ENCODE data around the gene CPNE4.

Gene CPNE4

DNA sequence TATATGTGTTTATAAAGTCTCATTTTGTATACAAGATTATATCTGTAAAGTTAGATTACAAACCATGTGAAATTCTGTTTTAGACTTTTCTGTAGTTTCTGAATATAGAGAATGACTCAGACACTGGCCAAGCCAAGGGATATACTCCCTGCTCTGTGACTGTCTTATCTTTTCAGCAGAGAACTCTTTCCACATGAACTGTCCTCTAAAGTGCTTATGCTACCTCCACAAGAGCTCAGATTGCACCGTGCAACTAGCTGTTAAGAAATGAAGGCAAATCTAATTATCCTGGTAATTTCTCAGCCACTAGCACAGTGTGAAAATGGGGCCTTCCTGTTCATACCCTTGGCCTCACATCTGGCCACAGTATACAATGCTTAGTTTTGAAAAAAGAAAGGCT is 44.3 kb upstream of the CPNE4 start:
- Histone ChIP-seq H3K4me3 (ENCODE audit: low read depth, low read length, poor library complexity, severe bottlenecking) (no peak overlapping the region), H3K4me2 (ENCODE audit: low read length) (no peak overlapping the region), H3F3A (ENCODE audit: insufficient read depth, low read length) (no peaks in the 10 kb centered on the region), H3K27ac (ENCODE audit: low read depth, low read length, poor library complexity, severe bottlenecking) (no peak overlapping the region), H3K9ac (ENCODE audit: low read length) (no peak overlapping the region), H3K36me3 (ENCODE audit: insufficient read depth, low read length) (no peaks in the 10 kb centered on the region), H2AFZ (ENCODE audit: low read length) (no peak overlapping the region), H3K9me2 (ENCODE audit: low read depth, low read length) (no peaks in the 10 kb centered on the region), H3K4me1 (ENCODE audit: insufficient read depth, low read length, severe bottlenecking) (no peaks in the 10 kb centered on the region), H3K9me3 (ENCODE audit: low read length) (no peaks in the 10 kb centered on the region), H4K20me1 (ENCODE audit: insufficient read depth, low read length) (no peaks in the 10 kb centered on the region), H3K27me3 (ENCODE audit: insufficient read depth, low read length) (no peaks in the 10 kb centered on the region), H3K79me2 (ENCODE audit: insufficient read depth, low read length) (no peaks in the 10 kb centered on the region)
- TF ChIP-seq EZH2 (IDR thresholded peaks at IDR 0.05; ENCODE audit: borderline replicate concordance, low read length): no peak
- TF ChIP-seq, protein P1, sequence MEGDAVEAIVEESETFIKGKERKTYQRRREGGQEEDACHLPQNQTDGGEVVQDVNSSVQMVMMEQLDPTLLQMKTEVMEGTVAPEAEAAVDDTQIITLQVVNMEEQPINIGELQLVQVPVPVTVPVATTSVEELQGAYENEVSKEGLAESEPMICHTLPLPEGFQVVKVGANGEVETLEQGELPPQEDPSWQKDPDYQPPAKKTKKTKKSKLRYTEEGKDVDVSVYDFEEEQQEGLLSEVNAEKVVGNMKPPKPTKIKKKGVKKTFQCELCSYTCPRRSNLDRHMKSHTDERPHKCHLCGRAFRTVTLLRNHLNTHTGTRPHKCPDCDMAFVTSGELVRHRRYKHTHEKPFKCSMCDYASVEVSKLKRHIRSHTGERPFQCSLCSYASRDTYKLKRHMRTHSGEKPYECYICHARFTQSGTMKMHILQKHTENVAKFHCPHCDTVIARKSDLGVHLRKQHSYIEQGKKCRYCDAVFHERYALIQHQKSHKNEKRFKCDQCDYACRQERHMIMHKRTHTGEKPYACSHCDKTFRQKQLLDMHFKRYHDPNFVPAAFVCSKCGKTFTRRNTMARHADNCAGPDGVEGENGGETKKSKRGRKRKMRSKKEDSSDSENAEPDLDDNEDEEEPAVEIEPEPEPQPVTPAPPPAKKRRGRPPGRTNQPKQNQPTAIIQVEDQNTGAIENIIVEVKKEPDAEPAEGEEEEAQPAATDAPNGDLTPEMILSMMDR (IDR thresholded peaks at IDR 0.05; ENCODE audit: low read length): no peak

DNA sequence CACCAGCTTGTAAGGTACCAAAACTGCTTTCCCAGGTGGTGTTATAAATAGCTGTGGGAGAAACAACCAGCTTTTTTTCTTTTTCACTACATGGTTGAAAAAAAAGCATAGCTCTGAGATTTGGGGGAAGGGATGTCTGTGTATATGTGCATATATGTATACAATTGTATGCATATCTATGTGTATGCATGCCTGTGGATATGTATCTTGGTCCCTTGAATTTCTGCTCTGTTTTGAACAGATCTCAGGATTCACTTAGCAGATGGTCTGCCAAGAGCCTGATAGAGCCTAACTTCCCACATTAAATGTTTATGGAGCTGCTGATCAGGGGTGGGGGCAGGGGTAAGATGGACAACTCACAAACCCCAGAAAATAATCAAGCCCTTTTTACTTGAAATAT is 39.0 kb upstream of the CPNE4 start:
- Histone ChIP-seq H3K27ac (ENCODE audit: low read depth, low read length, poor library complexity, severe bottlenecking) (no peak overlapping the region), H3K4me3 (ENCODE audit: low read depth, low read length, poor library complexity, severe bottlenecking) (no peak overlapping the region), H2AFZ (ENCODE audit: low read length) (no peak overlapping the region), H4K20me1 (ENCODE audit: insufficient read depth, low read length) (no peaks in the 10 kb centered on the region), H3K27me3 (ENCODE audit: insufficient read depth, low read length) (no peaks in the 10 kb centered on the region), H3K9me2 (ENCODE audit: low read depth, low read length) (no peaks in the 10 kb centered on the region), H3K79me2 (ENCODE audit: insufficient read depth, low read length) (no peaks in the 10 kb centered on the region), H3K4me1 (ENCODE audit: insufficient read depth, low read length, severe bottlenecking) (no peaks in the 10 kb centered on the region), H3K9me3 (ENCODE audit: low read length) (no peaks in the 10 kb centered on the region), H3K4me2 (ENCODE audit: low read length) (no peak overlapping the region), H3F3A (ENCODE audit: insufficient read depth, low read length) (no peaks in the 10 kb centered on the region), H3K9ac (ENCODE audit: low read length) (no peak overlapping the region), H3K36me3 (ENCODE audit: insufficient read depth, low read length) (no peaks in the 10 kb centered on the region)
- TF ChIP-seq EZH2 (IDR thresholded peaks at IDR 0.05; ENCODE audit: borderline replicate concordance, low read length): no peak
- TF ChIP-seq, protein P1 (IDR thresholded peaks at IDR 0.05; ENCODE audit: low read length): no peak

DNA sequence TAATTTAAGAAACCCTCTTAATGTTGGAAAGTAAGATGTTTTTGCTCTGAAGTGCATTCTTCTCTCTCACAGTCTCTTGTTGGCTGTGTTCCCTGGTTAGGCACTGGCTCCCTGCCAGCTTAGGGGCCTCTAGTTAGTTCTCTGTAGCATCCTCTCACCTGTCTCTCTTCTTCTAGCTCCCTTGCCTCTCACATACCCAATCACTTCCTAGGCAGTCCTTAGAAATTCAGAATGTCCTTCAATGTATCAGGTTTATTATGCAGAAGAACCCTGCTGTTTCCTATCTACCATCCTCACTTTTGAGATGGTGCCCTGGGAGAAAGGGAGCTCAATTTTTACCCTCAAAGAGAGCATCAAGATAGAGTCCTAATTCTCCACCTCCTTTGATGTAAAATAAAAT is 36.2 kb upstream of the CPNE4 start:
- Histone ChIP-seq H3K9me3 (ENCODE audit: low read length) (no peaks in the 10 kb centered on the region), H3K27me3 (ENCODE audit: insufficient read depth, low read length) (no peaks in the 10 kb centered on the region), H3K9me2 (ENCODE audit: low read depth, low read length) (no peaks in the 10 kb centered on the region)

More for the DNA sequence above, 36.2 kb upstream of the CPNE4 start:
- Histone ChIP-seq H3K9ac (ENCODE audit: low read length) (no peak overlapping the region), H3K27ac (ENCODE audit: low read depth, low read length, poor library complexity, severe bottlenecking) (no peak overlapping the region), H3K79me2 (ENCODE audit: insufficient read depth, low read length) (no peaks in the 10 kb centered on the region), H3K4me2 (ENCODE audit: low read length) (no peak overlapping the region), H3K4me3 (ENCODE audit: low read depth, low read length, poor library complexity, severe bottlenecking) (no peak overlapping the region), H2AFZ (ENCODE audit: low read length) (no peak overlapping the region), H4K20me1 (ENCODE audit: insufficient read depth, low read length) (no peaks in the 10 kb centered on the region), H3K4me1 (ENCODE audit: insufficient read depth, low read length, severe bottlenecking) (no peaks in the 10 kb centered on the region), H3F3A (ENCODE audit: insufficient read depth, low read length) (no peaks in the 10 kb centered on the region), H3K36me3 (ENCODE audit: insufficient read depth, low read length) (no peaks in the 10 kb centered on the region)
- TF ChIP-seq, protein P1 (IDR thresholded peaks at IDR 0.05; ENCODE audit: low read length): no peak
- TF ChIP-seq EZH2 (IDR thresholded peaks at IDR 0.05; ENCODE audit: borderline replicate concordance, low read length): no peak

Data from OCI-LY1 (cell line).